ENCODE data around the gene PFDN2. TPM values are rescaled to one million over a fixed set of nuclear protein-coding genes. Genes with fewer than 3 reads are reported as not detected.

The PFDN2 gene
- total RNA-seq, 1 experiment from 2014 or later, result 78.2 TPM

DNA sequence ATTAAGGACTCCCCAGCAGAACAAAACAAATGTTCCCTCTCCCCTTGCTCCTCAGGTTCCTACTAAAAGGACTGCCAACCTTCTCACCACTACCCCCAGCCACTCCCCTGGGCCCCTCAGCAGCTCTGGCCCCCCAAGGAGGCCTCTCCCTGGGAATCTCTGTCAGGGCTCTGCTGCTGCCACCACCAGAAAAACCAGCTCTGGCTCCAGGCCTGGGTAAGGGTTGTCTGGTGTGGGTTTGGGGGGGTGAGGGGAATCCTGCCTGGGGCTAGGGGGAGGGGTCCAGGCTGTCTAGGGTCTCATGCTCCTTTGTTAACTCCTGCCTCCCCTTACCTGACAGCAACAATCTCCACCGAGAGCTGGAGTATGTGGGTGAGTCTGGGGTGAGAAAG is 33.2 kb downstream of the PFDN2 start:
- H3K36me3 ChIP-seq, result no peaks in the 10 kb centered on the region
- no peaks in the 10 kb centered on the region for H3K9me3 ChIP-seq (replicated peaks)
- H3K27ac ChIP-seq, result peak overlapping the region; percentile 49; the same call in 1 of the 2 replicates
- H3K4me1 ChIP-seq, result peaks cover 30% of the 10 kb centered on the region
- peak in 1 of 2 experiments; percentile 26 for DNase-seq
- no peaks in the 10 kb centered on the region for H3K27me3 ChIP-seq
- no peak overlapping the region for H3K4me3 ChIP-seq

DNA sequence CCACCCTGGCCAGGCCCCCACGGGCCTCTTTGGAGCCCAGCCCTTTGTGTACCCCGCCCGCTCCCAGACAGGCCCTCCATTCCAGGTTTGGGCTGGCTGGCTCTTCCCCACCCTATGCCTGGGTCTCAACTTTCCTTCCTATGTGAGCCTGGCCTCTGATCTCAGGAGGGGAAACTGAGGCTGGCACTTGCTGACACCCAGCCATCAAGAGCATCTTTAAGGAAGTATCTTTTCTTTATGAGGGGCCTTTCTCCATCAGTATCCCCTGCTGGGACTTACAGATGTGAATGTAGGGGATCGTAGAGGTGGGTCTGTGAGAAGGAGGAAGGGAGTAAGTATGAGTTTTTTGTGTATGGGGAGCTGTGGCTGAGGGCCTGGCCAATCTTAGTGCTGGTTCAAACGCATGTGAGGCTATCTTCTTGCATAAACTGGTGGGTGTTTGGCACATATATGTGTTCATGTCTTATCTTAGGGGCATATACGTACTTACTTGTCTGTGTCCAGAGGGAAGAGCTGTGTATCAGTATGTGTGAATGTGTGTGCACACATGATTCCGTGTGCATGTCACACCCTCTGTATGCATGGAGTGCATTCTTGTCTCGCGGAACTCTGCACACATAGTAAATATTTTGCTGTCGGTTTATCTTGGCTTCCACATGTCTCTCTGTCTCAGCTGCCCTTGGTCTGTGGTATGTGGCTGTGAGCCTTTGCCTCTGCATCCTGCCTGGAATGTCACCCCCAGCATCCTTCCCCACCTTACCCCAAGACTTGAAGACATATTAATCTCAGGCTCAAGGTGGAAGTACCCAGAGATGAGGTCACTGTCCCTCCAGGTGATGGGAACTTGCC is 33.9 kb downstream of the PFDN2 start:
- H3K4me3 ChIP-seq, result no peak overlapping the region
- H3K27ac ChIP-seq, result peak overlapping the region; percentile 49; the same call in 1 of the 2 replicates
- no peaks in the 10 kb centered on the region for H3K27me3 ChIP-seq
- H3K36me3 ChIP-seq, result no peaks in the 10 kb centered on the region
- no peaks in the 10 kb centered on the region for H3K9me3 ChIP-seq (replicated peaks)
- no peak for DNase-seq
- H3K4me1 ChIP-seq, result peaks cover 30% of the 10 kb centered on the region

DNA sequence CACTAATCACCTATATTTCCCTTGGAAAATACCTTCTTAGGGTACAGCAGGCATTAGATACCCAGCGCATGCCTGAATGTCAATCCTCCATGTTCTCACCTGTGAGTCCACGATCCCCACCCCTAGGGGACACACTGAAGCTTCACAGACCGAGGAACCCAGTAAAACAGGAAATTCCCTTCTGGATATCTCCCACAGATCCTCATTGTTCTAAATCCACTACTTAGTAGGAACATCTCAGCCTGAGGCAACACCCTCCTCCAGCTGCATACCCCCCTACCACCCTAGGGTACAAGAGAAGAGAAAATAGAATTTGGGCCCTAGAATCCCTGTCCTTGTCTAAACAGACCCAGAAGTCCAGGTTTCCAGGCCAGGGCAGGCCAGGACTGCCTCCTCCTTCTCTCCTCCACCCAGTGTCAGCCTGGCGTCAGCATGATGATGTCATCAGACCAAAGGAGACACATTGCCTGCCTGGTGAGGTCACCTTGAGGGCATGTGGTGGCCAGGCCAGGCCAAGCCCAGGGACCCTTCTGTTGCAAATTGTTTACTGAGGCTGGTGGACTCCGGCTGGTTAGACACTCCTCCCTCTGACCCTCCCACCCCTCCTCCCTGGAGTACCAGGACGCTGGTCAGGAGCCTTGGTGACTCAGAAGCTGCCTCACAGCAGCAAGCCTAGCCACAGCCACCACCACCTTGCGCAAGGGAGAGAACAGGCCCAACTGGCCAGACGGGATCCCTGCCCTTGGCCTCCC is 34.7 kb downstream of the PFDN2 start:
- DNase-seq, result peak; percentile 56 to 70
- H3K4me1 ChIP-seq, result peaks cover 30% of the 10 kb centered on the region
- peak overlapping the region; percentile 49; the same call in 1 of the 2 replicates for H3K27ac ChIP-seq
- no peaks in the 10 kb centered on the region for H3K27me3 ChIP-seq
- H3K9me3 ChIP-seq (replicated peaks), result no peaks in the 10 kb centered on the region
- H3K36me3 ChIP-seq, result no peaks in the 10 kb centered on the region
- H3K4me3 ChIP-seq, result no peak overlapping the region

DNA sequence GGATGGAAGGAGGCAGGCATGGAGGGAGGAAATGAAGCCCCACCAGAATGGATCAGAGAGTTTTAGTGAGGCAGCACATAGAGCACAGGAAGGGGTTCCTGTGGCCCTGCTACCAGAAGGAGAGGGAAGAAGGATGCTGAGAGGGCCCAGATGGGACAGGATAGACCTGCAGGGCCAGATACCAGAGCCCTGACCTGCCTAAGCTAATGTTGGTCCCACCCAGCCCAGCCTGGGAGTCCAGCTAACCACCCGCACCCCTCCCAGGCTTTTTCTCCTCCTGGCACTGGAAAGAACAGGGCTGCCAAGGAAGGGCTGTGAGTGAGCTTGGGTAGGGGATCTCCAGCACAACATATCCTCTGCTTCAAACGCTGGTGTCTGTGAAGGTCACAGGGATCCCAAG is 35.4 kb downstream of the PFDN2 start:
- no peak for DNase-seq
- H3K4me1 ChIP-seq, result peaks cover 30% of the 10 kb centered on the region
- H3K9me3 ChIP-seq (replicated peaks), result no peaks in the 10 kb centered on the region
- no peak overlapping the region for H3K4me3 ChIP-seq
- no peaks in the 10 kb centered on the region for H3K36me3 ChIP-seq
- H3K27me3 ChIP-seq, result no peaks in the 10 kb centered on the region
- no peak overlapping the region for H3K27ac ChIP-seq

DNA sequence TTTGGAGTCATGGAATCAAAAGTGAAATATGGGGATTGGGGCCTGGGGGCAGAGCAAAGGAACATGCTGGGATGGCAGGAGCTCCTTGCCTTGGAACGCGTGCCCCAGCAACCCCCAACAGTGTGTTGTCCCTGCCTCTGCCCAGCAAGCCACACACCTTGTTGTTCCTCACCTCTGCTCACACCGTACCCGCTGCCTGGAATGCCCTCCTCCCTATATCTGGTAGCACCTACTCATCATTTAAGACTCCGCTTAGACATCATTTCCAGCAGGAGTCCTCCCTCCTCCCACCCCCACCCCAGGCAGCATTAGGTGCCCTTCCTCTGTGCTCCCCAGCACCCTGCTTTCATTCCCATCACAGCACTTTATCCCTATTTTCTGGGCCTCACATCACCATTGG is 36.3 kb downstream of the PFDN2 start:
- Histone ChIP-seq H3K27ac (no peak overlapping the region), H3K9me3 (replicated peaks) (no peaks in the 10 kb centered on the region), H3K4me1 (peaks cover 30% of the 10 kb centered on the region), H3K27me3 (no peaks in the 10 kb centered on the region), H3K4me3 (no peak overlapping the region), H3K36me3 (no peaks in the 10 kb centered on the region)
- DNase-seq, result no peak

DNA sequence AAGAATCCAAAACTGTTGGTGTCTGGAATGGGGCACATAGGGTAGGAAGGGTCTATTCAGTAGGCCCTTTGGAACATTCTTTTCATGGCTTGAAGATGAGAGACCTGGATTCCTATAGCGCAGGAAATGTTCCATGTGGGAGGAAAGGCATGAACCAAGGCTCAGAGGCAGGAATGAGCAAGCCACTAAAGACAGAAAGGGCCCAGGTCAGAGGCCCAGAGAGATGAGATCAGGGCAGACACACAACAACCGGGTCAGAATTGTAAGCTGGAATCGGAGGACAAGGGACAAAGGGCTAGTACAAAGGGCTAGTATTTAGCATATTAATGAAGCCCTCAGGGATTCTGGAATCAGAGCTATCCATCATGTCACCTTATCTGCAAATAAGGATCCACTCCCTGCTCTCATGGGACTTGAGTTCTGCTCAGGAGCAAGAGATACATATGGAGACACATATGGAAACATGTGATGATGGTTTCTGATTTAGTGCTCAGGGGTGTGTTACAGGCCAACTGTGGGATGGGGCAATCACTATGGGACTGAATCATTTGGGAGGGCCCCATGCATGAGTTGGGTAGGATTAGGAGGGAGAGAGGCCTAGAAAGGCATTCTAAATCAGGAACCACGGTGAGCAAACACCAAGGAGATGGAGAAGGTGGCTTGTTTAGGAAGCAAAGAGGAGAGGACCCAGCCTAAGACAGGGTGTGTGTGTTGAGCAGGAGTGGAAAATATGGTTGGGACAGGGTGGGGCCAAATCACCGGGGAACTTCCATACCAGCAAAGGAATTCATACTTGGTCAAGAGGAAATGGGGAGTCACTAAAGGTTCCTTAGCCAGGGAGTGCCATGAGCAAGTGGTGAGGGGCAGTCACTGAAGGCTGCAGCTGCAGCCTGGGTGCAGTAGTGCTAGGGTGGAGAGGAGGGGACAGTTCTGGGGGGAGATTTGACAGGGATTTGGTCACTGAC is 37.1 kb downstream of the PFDN2 start:
- Histone ChIP-seq H3K4me3 (no peak overlapping the region), H3K36me3 (no peaks in the 10 kb centered on the region), H3K4me1 (peaks cover 27% of the 10 kb centered on the region), H3K9me3 (replicated peaks) (no peaks in the 10 kb centered on the region), H3K27me3 (no peaks in the 10 kb centered on the region), H3K27ac (no peak overlapping the region)
- DNase-seq, result no peak

DNA sequence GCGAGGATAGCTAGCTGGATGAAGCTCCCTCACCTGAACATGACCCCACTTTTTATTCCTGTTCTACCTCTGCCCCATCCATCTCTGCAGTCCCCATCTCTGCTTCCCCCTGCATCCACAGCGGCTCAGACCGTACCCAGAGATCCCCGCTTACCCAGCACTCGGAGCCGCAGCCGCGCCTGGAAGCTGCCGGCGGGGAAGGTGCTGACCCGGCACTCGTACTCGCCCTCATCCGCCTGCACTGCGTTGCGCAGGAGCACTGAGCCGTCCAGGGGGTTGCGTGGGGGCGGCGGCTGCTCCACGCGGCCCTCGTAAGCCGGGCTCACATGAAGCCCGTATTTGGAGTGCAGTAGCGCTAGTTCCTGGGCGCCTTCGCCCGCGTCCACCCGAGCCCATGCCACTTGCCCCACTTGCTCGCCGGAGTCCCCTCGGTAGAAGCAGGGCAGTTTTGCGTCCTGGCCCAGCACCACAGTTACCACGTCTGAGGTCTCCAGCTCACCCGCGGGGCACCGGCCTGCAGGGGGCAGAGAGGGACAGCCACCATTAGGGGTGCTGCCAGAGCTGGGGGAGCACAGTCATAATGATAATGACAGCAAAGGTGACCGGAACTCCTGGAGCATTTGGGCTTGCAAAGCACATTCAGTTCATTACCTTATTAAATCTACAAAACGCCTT is 38.3 kb downstream of the PFDN2 start:
- Histone ChIP-seq H3K9me3 (replicated peaks) (no peaks in the 10 kb centered on the region), H3K4me3 (no peak overlapping the region), H3K36me3 (no peaks in the 10 kb centered on the region), H3K27me3 (no peaks in the 10 kb centered on the region), H3K4me1 (peaks cover 19% of the 10 kb centered on the region), H3K27ac (no peak overlapping the region)
- no peak for DNase-seq

DNA sequence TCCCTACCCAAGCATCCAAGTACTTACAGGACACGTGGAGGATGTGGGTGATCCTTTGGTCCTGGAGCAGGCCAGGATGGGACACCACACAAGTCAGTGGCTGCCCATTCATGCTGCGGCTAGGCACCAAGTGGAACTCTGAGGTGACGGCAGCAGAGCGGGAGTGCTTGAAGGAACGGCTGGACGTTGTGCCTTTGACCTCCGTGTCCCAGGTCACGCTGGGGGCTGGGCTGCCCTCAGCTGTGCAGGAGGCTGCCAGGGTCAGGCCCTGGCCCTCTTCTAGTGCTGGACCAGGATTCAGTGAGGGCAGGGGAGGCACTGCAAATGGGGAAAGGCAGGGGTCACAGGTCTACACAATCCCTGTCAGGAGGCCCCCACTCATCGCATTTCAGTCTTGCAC is 40.4 kb downstream of the PFDN2 start:
- no peak for DNase-seq
- Histone ChIP-seq H3K36me3 (no peaks in the 10 kb centered on the region), H3K4me3 (no peak overlapping the region), H3K27ac (no peak overlapping the region), H3K4me1 (peaks cover 4% of the 10 kb centered on the region; the same call in 1 of the 2 replicates), H3K27me3 (no peaks in the 10 kb centered on the region), H3K9me3 (replicated peaks) (no peaks in the 10 kb centered on the region)

DNA sequence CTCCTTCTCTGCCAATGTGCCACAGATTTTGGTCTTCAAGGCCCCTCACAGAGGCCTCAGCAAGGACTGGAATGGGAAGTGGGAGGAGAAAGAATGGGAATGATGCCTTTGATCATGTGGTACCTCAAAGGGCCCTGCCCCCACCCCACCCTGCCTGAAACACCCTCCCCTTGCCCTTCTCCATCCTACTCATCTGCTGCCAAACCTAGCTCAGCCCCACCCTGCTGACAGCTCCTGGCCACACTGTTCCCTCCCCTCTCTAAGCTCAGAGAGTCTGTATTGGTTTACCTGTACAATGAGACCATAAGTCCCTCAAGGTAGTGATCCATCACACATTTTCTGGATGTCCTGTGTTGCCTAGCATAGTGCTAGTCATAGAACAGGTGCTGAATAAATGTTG is 41.4 kb downstream of the PFDN2 start:
- DNase-seq, result no peak
- Histone ChIP-seq H3K4me3 (no peak overlapping the region), H3K27ac (no peak overlapping the region), H3K9me3 (replicated peaks) (no peaks in the 10 kb centered on the region), H3K36me3 (no peaks in the 10 kb centered on the region), H3K27me3 (no peaks in the 10 kb centered on the region), H3K4me1 (peaks cover 4% of the 10 kb centered on the region; the same call in 1 of the 2 replicates)

DNA sequence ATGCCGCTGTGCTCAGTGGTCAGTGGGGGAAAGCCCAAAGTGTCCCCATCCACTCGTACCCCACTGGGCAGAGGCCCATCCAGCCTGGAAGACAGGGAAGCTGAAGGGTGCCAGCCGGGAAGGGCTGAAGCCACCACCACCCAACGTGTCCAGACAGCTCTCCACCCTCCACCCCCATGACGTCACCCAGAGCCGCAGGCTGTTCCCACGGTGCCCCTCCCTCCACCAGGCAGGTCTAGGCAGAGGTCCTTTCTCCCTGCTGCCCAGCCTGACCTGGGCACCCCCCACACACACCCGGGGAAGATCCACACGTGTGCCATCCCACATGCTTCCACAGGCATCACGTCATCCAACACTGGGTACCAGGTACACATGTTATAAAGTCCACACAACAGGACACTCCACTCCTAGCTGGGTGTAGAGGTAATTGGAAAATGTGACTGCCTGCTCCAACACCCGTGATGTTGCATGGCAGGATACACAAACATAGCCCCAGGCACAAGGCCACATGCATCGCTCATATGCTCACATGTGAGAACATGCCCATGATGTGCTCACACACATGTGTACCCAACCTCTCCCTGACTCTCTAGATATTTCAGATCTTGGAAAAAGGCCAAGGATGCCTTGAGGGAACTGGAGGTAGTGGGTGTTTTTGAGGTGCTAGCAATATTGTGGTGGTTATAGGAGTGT is 43.0 kb downstream of the PFDN2 start:
- DNase-seq, result peak; percentile 21 to 25
- Histone ChIP-seq H3K36me3 (no peaks in the 10 kb centered on the region), H3K4me1 (peaks cover 4% of the 10 kb centered on the region; the same call in 1 of the 2 replicates), H3K27me3 (no peaks in the 10 kb centered on the region), H3K4me3 (no peak overlapping the region), H3K27ac (no peak overlapping the region), H3K9me3 (replicated peaks) (no peaks in the 10 kb centered on the region)

DNA sequence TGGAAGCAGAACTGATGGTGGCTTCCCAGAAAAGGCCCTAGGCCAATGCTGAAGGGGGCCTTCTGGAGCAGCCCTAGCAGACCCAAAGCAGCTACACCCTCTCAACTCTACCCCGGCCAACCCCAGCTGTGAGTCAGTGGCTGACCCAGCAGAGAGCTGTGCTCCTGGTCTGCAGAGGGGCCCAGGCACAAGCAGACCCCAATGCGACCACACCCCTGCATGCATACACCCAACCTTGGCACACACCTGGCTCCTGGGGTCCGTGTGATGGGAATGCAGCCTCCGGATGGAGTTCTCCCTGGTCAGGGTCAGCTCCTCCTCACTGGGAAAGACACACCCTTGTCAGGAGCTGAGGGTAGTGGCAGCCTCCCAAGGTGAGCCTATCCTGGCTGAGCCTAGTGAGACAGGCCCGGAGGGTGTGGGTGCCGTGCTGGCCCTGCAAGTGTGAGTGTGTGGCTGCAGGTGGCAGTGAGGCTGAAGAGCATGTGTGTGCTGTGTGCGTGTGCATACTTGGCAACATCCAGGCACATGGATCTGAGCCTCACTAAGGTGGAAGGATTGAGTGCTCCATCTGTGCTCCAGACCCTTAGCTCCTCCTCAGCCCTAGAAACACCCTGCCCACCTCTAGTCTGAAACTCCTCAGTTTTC is 44.2 kb downstream of the PFDN2 start:
- Histone ChIP-seq H3K27ac (no peak overlapping the region), H3K27me3 (no peaks in the 10 kb centered on the region), H3K4me1 (peaks cover 4% of the 10 kb centered on the region; the same call in 1 of the 2 replicates), H3K4me3 (no peak overlapping the region), H3K36me3 (no peaks in the 10 kb centered on the region), H3K9me3 (replicated peaks) (no peaks in the 10 kb centered on the region)
- no peak for DNase-seq

DNA sequence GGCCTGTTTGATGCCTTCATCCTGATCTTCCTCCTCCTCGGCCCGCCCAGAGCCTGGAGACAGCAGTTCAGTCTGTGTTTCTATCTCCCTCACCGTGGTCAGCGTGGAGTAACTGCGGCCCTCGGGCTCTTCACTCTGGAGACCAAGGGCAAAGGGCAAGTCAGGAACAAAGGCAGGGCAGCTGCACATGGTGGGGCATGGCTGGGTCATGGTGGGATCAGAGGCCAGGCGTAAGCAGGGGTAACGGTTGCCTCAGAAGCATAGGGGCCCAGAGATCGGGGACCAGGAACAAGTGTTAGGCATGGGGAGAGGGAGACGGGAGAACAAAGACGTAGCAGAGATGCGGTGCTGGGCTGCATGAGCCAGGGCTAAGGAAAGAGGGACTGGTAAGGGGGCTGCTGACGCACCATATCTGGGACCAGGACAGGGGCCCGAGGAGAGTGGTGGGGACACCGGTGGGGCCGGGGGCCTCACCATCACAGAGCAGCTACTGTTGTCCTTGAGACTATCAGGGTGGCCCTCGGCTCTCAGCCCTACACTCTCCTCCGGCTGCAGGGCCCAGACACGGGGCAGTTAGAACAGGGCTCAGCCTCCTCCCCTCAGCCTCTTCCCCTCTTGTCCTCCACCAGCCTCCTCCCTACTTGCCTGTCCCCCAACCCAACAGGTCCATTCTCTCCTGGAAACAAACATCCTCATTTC is 44.9 kb downstream of the PFDN2 start:
- Histone ChIP-seq H3K9me3 (replicated peaks) (no peaks in the 10 kb centered on the region), H3K27me3 (no peaks in the 10 kb centered on the region), H3K36me3 (no peaks in the 10 kb centered on the region), H3K4me1 (peaks cover 4% of the 10 kb centered on the region; the same call in 1 of the 2 replicates), H3K4me3 (no peak overlapping the region), H3K27ac (no peak overlapping the region)
- no peak for DNase-seq
